GM13976 (cell line): ENCODE data around the gene ITGA7.

Experiments used
- DNase-seq: peaks from one replicate; pipeline ENCODE4 v3.0.0; 2012; ENCODE audit warnings: low spot score
- in situ Hi-C: fragments of 300-500 bp; cut with MboI; formaldehyde crosslinking; loops from one replicate; pipeline ENCODE4 v1.12.0; 2022; ENCODE audit warnings: low sequenced_read_pairs, mixed read lengths, inconsistent platforms; ENCODE audit not compliant: unreplicated experiment
- TF ChIP-seq, protein P1 (sequence below): IDR thresholded peaks from 2 replicates; pipeline ENCODE4 v1.5.1; 2012; ENCODE audit warnings: borderline replicate concordance, mild to moderate bottlenecking; ENCODE audit not compliant: insufficient read depth; ENCODE audit errors: extremely low read depth, missing control alignments, control extremely low read depth

ITGA7 gene

DNA sequence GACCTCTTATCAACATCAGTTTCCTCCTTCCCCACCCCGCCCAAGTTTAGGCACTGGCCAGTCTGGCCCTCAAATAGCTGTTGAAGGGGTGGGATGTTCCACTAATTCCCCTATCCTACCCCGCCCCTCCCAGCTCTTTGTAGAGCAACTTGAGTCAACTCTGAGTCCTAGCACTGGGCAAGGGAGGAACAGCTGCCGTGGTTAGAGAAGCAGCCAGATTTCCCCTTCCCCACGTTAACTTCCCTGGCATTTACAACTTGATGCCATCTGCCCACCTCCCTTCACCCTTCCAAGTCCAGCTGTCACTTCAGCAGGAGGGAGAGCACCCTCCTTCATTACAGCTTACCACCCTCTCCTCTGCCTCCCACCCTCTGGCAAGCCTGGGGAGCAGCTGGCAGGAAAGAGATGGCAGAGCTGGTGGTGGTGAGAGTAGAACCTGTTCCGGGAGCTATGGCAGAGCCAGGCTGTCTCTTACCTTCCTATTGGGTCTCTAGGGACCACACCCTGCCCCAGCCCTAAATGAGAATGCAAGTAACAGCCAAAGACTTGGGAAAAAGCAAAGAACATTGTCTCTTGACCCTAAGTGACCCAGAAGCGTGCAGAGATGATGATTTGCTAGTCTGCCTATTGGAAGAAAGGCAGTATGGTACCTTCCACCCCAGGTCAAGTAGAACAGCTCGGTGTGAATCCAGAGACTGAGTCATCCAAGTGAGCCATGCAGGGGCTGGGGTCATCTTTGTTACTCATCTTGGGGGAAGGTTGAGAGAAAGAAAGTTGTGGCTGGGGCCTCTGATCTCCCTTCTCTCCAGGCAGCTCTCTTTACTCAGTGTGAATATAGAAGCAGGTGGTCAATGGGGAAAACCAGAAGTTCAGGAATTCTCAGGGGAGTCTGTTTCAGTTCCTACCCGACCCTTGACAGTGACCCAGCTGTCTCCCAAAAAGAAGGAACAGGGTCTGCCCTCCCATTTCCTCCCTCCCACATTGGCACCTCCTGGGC, 9.6 kb upstream of the ITGA7 start:
- TF ChIP-seq, protein P1, sequence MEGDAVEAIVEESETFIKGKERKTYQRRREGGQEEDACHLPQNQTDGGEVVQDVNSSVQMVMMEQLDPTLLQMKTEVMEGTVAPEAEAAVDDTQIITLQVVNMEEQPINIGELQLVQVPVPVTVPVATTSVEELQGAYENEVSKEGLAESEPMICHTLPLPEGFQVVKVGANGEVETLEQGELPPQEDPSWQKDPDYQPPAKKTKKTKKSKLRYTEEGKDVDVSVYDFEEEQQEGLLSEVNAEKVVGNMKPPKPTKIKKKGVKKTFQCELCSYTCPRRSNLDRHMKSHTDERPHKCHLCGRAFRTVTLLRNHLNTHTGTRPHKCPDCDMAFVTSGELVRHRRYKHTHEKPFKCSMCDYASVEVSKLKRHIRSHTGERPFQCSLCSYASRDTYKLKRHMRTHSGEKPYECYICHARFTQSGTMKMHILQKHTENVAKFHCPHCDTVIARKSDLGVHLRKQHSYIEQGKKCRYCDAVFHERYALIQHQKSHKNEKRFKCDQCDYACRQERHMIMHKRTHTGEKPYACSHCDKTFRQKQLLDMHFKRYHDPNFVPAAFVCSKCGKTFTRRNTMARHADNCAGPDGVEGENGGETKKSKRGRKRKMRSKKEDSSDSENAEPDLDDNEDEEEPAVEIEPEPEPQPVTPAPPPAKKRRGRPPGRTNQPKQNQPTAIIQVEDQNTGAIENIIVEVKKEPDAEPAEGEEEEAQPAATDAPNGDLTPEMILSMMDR = no peak
- DNase-seq = no peak
- in situ Hi-C loops = no loop called here

DNA sequence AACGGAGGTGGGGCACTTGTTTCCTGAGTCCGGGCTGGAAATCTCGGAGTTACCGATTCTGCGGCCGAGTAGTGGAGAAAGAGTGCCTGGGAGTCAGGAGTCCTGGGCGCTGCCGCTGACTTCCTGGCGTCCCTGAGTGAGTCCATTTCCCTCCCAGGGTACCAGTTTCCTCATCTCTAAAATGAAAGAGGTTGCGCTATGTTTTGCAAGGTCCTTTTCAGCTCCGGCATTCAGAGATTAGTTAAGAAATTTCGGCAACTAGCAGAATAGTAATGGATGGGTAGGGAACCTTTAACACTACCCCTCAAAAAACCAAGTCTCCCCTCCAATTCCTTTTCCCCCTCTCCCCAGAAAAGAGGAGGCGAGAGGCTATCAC, 8.9 kb upstream of the ITGA7 start:
- DNase-seq = no peak
- TF ChIP-seq, protein P1 = no peak
- in situ Hi-C loops = no loop called here

DNA sequence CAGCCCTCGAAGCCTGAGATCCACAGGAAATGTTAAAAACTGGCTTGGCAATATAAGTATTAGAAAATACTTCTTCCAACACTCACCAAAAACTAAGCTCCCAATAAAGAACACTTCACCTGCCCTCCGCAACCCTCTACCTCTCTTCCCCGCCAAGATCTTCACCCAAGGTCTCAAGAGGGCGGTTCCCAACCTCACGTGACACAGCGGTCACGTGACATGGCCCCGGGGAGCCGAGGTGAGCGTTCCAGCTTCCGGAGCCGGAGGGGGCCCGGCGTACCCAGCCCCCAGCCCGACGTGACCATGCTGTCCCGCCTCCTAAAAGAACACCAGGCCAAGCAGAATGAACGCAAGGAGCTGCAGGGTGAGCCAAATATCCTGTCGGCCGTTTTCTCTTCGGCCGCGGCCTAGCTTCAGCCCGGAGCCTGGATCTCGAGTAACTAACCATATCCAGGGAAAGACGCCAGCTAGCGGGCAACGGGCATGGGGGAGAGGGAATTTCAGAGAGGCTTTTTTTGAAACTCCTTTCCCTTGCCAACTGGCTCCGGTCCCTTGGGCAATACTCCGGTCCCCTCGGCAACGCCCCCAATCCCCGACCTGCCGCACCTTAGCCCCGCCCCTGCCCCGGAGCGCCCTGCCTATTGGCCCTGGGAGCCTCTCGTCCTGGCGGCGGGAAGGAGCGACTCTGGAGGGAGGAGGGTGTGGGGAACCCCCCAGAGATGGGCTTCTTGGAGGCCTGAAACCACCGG, 8.3 kb upstream of the ITGA7 start, which contains the start of gene BLOC1S1:
Gene BLOC1S1, plus strand, starts transcription at position 214 of the 749 bp plus-strand sequence. Its CDS starts 6 bp downstream, at position 220.
- TF ChIP-seq, protein P1 = no peak
- DNase-seq = peak; percentile 96
- in situ Hi-C loops = no loop called here

DNA sequence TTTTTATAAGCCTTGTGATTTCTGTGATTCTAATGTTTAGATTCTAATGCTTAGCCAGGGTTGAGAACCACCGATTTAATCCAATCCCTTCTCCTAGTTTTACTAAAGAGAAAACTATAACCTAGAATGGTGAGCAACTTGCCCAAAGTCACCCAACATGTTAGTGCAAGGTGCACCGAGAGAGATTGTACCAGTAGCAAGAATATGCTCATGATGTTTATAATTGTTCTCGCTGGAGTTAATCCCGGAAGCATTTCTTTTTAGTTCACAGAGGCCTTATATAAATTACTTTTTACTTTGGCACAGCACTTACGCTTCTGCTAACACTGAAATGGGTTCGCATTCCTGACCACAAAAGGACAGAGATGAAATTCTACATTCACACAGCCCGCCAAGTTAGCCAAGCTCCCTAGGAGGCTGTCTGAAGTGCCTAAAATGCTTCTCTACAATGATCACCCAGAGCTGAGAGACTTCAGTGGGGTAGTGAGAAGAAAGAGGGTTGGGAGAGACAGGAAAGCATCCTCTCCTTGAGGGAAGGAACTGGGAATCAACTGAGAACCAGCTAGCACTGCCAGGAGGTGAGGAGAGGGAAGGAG, 7.6 kb upstream of the ITGA7 start:
- in situ Hi-C loops = no loop called here
- no peak for DNase-seq
- TF ChIP-seq, protein P1 = no peak

DNA sequence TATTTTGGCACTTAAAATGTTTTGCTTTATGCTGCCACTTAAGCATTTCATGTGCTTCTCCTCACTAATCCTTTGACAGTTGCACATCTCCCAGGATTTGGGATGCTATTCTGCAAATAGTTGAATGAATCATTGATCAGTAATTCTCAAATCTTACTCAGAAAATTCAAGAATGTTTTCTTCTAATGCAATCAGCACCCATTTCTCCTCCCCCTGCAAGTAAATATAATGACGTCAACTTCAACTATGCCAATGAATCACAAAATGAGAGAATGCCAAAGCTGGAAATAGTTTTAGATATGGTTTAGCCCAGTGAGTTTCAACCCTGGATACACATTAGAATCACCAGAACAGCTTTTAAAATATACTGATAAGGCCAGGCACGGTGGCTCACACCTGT, 6.0 kb upstream of the ITGA7 start:
- DNase-seq = no peak
- in situ Hi-C loops = no loop called here
- TF ChIP-seq, protein P1 = no peak
